GM18867 (cell line): ENCODE measurements around the gene TNIP3.
A peak's percentile ranks its signal among the peaks of the same experiment; 100 is the strongest.
"Not testable (repeated sequence)": the region's sequence is repeated elsewhere in the genome, so short reads cannot be mapped to it uniquely, and the experiment has no call there.

Source experiments
- ATAC-seq: cut with Tn5 transposase; IDR thresholded peaks from one replicate; pipeline ENCODE4 v1.9.1; 2021; ENCODE audit warnings: mild to moderate bottlenecking, moderate library complexity; ENCODE audit not compliant: unreplicated experiment

TNIP3 gene

GRCh38 chr4:121177246-121178137 is 13.4 kb upstream of the TNIP3 start:
- ATAC-seq: no peak

DNA sequence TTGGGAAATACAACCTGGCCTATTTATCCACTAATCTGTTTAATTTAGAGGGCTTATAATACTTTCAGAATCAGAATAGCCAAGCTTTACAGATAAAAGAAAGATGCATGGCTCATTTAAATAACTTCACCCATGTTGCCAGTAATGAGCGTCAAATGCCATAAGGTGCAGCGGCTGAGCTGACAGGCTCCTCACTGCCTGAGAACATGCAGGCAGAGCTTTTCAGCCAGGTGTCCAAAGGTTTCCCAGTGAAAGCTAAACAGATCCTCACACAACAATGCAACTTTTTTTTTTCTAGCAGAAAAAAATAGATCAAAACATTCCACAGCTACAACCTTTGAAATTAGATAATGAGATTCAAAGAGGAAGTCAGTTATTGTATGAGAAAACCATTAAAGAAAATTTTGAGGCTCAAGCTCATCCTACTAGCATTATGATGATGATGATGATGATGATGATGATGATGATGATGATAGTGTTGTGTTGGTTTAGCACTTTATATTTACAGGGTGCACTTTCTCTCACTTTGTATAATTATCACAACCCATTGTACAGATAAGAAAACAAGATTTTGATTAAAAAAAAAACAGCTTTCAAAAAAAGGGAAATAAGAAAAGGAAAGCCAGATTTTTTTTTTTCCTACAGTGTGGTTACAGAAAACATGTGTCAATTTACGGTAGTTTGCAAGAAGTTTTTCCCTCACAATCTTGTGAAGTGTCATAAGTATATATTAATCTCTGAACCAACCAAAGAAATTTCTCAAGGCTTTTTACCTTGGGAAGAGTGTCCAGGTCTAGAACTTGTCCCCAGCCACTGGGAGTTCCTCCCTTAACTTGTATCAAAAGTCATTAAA is 12.2 kb upstream of the TNIP3 start:
- ATAC-seq: no peak

- not testable (repeated sequence) for ATAC-seq
Measured at GRCh38 chr4:121171477-121171876, 7.4 kb upstream of the TNIP3 start.

- ATAC-seq: peak; percentile 85
Measured at GRCh38 chr4:121168446-121169281, 4.5 kb upstream of the TNIP3 start.

GRCh38 chr4:121166976-121167375 is 2.9 kb upstream of the TNIP3 start:
- no peak for ATAC-seq

GRCh38 chr4:121165206-121165605 is 1.1 kb upstream of the TNIP3 start:
- ATAC-seq: no peak

DNA sequence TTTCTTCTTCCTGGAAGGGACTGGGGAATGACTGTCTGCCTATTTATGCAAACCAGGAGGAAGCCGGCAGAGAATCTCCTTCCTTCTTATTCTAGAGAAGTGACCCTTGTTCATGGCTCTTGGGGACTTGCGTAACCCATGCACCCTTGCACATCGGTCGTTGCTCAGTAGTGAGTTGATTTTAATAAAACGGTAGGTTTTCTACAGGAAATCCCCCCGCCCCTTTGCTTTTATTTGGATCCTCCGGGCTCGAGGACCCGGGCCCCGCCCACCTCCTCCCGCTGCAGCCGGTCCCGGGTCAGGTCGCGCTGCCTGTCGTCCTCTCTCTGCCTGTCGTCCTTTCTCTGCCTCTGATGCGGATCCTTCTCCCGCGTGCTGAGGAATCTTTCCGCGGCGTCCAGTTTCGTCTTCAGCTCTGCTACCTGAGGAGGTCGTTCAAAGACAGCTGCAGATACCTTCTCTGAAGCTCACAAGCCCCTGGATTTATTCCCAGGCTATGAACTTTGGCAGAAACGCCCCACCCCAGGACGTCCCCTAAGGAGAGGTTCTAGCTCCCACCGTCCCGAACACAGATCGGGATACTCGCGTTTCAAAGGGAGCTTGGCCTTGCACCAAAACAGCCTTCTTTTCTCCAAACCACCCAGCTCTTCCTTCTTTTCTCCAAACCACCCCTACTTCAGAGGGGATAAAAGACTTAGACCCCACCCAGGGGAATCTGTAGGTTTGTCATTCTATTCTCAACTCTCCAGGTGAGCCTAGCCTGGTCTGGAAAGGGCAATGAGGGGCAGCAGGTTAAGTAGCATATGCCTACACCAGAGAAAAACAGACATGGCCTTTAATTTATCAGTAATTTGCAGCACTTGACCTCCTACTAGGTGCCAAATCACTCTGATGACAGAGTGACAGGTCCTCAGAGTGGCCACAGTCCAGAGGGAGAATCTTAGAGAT is 7.0 kb downstream of the TNIP3 start:
- ATAC-seq: no peak

GRCh38 chr4:121155893-121156292 is 8.2 kb downstream of the TNIP3 start:
- ATAC-seq: no peak

- no peak for ATAC-seq
Measured at GRCh38 chr4:121154103-121154515, 10.0 kb downstream of the TNIP3 start.

GRCh38 chr4:121151942-121152341 is 12.2 kb downstream of the TNIP3 start:
- no peak for ATAC-seq

DNA sequence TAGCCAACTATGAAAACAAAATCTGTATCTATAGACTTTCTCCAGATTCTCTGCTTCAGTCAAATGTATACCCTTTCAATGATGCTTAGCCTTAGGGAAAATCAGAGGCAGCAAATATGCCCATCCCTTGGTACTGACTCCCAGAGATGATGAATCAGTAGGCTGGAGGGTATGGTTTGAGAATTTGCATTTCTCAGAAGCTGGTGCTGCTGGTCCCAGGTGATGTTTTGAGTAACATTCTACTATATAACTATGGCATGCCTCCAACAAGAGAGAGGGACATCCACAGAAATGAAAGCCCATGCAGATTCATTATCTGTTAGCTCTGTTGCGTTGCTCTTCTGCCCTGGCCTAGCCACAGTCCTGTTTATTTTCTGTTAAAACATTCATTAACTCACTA is 13.6 kb downstream of the TNIP3 start:
- ATAC-seq: peak; percentile 51

DNA sequence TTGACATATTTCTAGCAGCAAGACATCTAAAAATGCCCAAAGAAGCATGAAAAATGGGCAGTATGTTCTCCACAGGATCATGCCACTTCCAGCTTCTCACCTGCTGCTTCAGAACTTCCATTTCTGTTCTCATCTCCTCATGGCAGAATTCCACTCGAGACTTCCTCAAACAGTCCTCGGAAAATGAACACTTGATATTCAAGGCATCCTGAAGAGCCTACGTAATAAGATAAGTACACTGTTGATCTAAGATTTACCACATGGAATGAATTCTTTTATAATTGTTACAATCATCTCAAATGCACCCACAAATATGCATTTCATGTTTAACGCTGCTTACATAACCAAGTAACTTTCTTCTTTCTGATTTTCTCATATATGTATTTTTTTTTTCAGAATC is 14.1 kb downstream of the TNIP3 start:
- no peak for ATAC-seq

- ATAC-seq: no peak
Measured at GRCh38 chr4:121148621-121149020, 15.5 kb downstream of the TNIP3 start.

DNA sequence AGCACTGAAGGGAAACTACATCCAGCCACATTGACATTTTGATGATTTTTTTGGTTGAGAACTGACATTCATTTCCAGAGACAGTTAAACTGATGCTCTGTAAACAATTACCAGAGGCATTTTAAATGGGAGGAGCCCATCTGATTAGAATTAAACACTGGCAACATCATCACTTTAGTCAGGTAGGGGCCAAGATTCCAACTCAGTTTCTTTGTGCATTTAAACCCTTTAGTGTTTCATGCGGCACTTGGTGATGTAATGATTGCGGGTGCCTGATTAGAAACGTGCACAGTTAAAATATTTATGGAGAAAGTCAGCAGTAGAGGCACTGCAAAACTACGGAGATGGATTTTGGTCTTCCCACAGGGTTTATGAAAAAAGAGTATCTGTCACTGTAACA is 16.1 kb downstream of the TNIP3 start:
- no peak for ATAC-seq

DNA sequence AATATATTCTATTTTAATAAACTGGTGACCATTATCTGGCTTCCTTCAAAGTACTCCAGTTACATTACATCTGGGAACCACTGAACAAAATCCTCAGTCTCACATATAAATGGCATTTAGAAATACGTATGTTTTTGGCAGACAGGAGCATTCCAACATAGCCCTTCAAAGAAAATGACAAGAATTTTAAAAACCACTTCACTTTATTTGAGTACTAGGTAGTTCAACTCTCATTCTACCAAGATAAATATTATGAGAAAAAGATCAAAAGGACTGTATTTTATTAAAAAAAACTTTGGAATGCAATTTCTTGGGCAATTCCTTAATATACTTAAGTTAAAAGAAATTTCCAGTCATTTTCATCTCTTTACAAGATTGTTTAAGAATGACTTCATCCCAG is 17.6 kb downstream of the TNIP3 start:
- ATAC-seq: no peak

DNA sequence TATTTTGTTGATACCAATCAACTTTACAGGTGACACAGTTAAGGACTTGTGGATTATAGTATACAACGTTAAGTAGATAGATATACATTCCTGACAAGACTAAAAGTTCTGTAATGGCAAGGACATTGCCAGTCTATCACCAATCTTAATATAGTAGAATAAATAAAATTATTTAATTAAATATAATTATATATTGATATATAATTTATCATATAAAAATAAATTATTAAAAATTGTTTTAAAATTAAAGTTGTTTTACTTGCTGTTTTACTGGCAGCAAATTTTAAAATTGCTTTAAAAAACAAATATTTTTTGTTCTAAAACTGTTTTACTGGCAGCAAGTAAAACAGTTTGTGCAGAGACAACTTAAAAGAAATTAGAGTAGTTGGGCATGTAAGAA is 18.7 kb downstream of the TNIP3 start:
- no peak for ATAC-seq

DNA sequence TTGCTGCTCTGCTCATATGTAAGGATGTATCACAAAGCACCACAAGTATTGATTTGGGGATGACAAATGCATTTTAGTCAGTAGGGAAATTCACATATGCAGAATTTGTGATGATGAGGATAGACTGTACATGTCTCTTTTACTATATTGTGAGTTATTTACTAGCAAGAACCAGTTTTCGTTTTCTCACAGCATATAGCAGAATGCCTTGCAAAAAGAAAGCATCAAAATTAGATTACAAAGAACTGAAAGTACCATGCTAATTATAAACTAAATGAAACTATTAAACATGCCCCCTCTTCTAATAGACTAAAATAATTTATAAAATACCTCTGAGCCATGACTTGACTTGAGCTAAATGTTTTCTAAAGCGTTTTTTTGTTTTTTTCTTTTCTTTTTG is 20.1 kb downstream of the TNIP3 start:
- peak; percentile 61 for ATAC-seq

DNA sequence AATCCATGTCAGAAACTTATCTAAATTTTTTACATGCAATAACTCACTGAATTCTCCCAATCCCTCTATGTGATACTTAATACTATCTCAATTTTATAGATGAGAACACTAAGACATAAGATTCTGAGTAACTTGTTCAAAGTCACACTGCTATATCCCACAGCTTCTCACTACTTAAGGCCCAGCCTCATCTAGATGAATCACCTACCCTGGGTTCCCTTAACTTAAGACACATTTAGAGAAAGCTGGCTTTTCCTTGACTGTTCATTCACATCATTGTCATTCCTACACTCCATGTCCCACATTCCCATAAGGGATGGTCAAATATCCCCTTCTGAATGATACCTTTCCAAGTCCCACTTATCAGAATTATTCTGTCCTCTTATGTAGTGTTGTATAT is 21.0 kb downstream of the TNIP3 start:
- ATAC-seq: no peak

- ATAC-seq: no peak
Measured at GRCh38 chr4:121140716-121141460, 23.2 kb downstream of the TNIP3 start.
